CD4-positive, alpha-beta T cell treated with Interferon gamma for 1 hour (primary cell): ENCODE results near the gene INPPL1.
"Not testable (repeated sequence)": the region's sequence is repeated elsewhere in the genome, so short reads cannot be mapped to it uniquely, and the experiment has no call there.

Experiments
- DNase-seq: peaks from one replicate; pipeline ENCODE4 v3.0.0-alpha.2; 2020

INPPL1 gene

GRCh38 chr11:72224564-72225410 is at the start of gene INPPL1:
INPPL1 (plus strand) TSS chr11:72224767; CDS start chr11:72224985, 218 bp downstream.
- DNase-seq = peak; percentile 13

DNA sequence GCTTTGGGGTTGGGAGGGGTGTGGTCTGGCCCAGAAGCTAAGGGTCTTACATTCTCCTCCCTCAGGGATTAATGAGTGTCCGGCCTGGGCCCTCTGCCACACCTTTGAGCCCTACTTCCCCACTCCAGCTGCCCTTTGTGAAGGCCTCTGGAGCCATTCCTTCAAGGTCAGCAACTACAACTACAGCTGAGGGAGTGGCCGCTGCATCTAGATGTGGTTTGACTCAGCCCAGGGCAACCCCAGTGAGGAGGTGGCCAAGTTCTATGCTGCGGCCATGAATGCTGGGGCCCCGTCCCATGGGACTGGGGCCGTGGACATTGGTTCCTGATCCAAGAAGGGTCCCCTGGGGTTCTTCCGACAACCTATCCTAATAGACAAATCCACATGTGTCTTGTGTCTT is 46.9 kb upstream of the INPPL1 start:
- no peak for DNase-seq

- DNase-seq = no peak
Measured at GRCh38 chr11:72179049-72179803, 45.3 kb upstream of the INPPL1 start.

GRCh38 chr11:72179804-72180396 is 44.7 kb upstream of the INPPL1 start:
- no peak for DNase-seq

DNA sequence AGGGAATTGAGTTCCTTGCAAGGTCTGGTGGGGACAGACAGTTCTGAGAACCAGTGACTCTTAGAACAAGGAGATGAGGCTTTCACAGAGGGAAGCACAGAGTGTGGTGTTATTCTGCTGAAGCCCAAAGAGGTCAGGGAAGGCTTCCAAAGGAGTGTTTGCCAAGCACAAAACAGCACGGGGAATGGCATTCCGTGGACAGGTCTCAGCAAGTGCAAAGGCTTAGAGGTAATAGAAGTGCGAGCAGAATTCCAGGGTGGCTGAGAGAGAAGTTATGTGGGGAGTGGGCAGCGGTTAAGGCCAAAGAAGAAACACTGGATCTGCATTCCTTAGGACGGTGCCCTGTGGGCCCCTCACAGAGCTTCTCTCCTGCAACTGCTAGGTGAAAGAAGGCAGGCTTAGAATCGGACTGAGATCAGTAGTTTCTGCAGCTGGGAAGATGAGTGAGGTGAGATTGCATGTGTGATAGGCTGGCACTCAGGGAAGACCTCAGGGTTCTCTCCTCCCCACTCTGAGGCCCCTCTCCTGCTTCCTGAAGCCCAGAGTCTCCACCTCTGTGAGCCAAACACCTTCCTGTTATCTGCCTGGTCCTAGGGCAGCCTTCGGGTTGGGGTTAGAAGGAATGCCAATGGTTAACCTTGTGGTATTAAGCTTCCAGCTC is 43.5 kb upstream of the INPPL1 start:
- not testable (repeated sequence) for DNase-seq

DNA sequence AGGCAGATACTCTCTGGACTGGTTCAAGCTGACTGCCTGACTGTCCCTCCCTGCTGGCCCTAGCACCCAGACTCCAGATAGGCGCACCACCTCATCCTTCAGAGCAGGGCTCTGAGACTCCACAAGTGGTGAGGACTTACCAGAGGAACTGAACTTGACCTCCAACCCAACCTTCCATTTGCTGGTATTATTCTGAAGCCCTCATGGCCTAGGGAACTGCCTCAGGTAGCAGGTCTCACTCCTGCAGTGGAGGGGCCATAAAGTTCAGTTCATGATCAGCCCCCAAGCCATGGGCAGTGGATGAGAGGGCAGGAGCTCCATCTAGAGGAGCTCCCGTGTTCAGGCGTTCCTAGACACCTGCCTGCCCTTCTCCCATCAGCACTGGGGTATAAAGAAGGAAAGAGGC is 43.0 kb upstream of the INPPL1 start:
- not testable (repeated sequence) for DNase-seq

- no peak for DNase-seq
Measured at GRCh38 chr11:72188267-72188666, 36.3 kb upstream of the INPPL1 start.

- no peak for DNase-seq
Measured at GRCh38 chr11:72189455-72190250, 34.9 kb upstream of the INPPL1 start.

- DNase-seq = no peak
Measured at GRCh38 chr11:72190631-72191071, 33.9 kb upstream of the INPPL1 start.

DNA sequence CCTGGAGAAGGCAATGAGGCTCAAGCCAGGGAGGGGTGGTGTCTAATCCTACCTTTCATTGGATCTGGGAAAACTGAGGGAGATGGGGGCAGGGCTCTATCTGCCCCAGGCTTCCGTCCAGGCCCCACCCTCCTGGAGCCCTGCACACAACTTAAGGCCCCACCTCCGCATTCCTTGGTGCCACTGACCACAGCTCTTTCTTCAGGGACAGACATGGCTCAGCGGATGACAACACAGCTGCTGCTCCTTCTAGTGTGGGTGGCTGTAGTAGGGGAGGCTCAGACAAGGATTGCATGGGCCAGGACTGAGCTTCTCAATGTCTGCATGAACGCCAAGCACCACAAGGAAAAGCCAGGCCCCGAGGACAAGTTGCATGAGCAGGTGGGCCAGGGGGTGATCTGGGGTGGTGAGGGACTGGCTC is 32.6 kb upstream of the INPPL1 start, which contains the start of gene FOLR1:
Gene FOLR1, plus strand, starts transcription at position 180 of the 421 bp plus-strand sequence. Its CDS starts 34 bp downstream, at position 214.
- DNase-seq = no peak

DNA sequence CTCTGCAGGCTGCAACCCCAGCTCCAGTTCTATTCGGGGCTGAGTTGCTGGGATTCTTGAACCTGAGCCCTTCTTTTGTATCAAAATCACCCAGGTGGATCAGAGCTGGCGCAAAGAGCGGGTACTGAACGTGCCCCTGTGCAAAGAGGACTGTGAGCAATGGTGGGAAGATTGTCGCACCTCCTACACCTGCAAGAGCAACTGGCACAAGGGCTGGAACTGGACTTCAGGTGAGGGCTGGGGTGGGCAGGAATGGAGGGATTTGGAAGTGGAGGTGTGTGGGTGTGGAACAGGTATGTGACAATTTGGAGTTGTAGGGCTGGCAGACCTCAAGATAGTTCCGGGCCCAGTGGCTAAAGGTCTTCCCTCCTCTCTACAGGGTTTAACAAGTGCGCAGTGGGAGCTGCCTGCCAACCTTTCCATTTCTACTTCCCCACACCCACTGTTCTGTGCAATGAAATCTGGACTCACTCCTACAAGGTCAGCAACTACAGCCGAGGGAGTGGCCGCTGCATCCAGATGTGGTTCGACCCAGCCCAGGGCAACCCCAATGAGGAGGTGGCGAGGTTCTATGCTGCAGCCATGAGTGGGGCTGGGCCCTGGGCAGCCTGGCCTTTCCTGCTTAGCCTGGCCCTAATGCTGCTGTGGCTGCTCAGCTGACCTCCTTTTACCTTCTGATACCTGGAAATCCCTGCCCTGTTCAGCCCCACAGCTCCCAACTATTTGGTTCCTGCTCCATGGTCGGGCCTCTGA is 28.9 kb upstream of the INPPL1 start:
- DNase-seq = no peak

DNA sequence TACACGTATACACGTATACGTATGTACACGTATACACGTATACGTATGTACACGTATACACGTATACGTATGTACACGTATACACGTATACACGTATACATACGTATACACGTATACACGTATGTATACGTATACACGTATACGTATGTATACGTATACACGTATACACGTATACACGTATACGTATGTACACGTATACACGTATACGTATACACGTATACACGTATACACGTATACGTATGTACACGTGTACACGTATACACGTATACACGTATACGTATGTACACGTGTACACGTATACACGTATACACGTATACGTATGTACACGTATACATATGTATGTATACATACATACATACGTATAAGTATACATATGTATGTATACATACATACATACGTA is 23.1 kb upstream of the INPPL1 start:
- DNase-seq = not testable (repeated sequence)

DNA sequence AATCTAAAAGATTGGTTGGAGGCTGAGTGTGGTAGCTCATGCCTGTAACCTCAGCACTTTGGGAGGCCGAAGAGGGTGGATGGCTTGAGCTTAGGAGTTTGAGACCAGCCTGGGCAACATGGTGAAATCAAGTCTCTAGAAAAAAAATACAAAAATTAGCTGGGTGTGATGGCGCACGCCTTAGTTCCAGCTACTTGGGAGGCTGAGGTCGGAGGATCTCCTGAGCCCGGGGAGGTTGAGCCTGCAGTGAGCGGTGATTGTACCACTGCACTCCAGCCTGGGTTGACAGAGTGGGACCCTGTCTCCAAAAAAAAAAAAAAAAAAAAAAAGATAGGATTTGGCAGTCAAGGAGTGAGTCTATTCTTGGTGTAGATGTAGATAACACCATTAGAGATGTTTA is 22.0 kb upstream of the INPPL1 start:
- no peak for DNase-seq

GRCh38 chr11:72203163-72203562 is 21.4 kb upstream of the INPPL1 start:
- no peak for DNase-seq

- DNase-seq = no peak
Measured at GRCh38 chr11:72204886-72205285, 19.7 kb upstream of the INPPL1 start.

- not testable (repeated sequence) for DNase-seq
Measured at GRCh38 chr11:72206794-72207193, 17.8 kb upstream of the INPPL1 start.

- no peak for DNase-seq
Measured at GRCh38 chr11:72208281-72208680, 16.3 kb upstream of the INPPL1 start.

GRCh38 chr11:72209101-72209500 is 15.5 kb upstream of the INPPL1 start:
- DNase-seq = no peak

GRCh38 chr11:72216638-72217037 is 7.9 kb upstream of the INPPL1 start, which contains the start of gene FOLR2:
FOLR2 (plus strand) TSS chr11:72216794; CDS start chr11:72218585, 1,791 bp downstream.
- DNase-seq = no peak

DNA sequence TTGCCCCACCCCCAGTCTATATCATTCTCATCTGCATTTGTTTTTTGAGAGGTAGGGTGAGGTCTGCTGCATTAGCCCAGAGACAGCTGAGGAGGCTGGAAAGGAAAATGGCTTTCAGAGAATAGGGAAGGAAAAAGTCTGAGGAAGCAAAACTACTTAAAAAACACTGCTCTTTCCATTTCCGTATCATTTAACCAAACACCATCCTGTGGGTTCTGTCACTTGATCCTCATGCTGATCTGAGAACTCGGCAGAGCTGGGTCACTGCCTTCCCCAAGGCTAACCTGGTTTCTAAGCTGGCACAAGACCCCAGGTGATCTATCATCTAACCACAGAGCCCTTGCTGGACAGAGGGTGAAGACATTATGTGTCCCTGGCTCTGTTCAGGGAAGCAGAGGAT is 6.7 kb upstream of the INPPL1 start:
- DNase-seq = no peak

GRCh38 chr11:72218251-72218745 is 6.3 kb upstream of the INPPL1 start:
- no peak for DNase-seq
